ENCODE measurements around the gene EXOG. TPM values are rescaled to one million over a fixed set of nuclear protein-coding genes. Genes with fewer than 3 reads are reported as not detected.
"Not testable (repeated sequence)": the region's sequence is repeated elsewhere in the genome, so short reads cannot be mapped to it uniquely, and the experiment has no call there.

EXOG gene
- polyA plus RNA-seq, 1 donor, result 17.4 TPM

- no peak for DNase-seq
Measured at GRCh38 chr3:38565339-38566214, 69.4 kb downstream of the EXOG start.

- no peak for DNase-seq
Measured at GRCh38 chr3:38566215-38566528, 70.0 kb downstream of the EXOG start.

- DNase-seq, result not testable (repeated sequence)
Measured at GRCh38 chr3:38566794-38567193, 70.7 kb downstream of the EXOG start.

GRCh38 chr3:38567498-38567897 lies 71.4 kb downstream of the EXOG start:
- DNase-seq, result no peak

GRCh38 chr3:38573111-38573510 lies 77.0 kb downstream of the EXOG start:
- no peak for DNase-seq

GRCh38 chr3:38573556-38573955 lies 77.4 kb downstream of the EXOG start:
- no peak for DNase-seq

- DNase-seq, result no peak
Measured at GRCh38 chr3:38574411-38575278, 78.5 kb downstream of the EXOG start.

GRCh38 chr3:38575279-38575843 lies 79.2 kb downstream of the EXOG start:
- DNase-seq, result no peak

Other genes starting within 250 kb of the EXOG start
- 0.18 TPM for gene SLC22A13, start 230.5 kb upstream of the EXOG start, polyA plus RNA-seq (ENCODE audit: insufficient read length)
- 0.23 TPM for gene SLC22A14, start 214.0 kb upstream of the EXOG start, polyA plus RNA-seq (ENCODE audit: insufficient read length)
- 3.9 TPM for gene XYLB, start 149.6 kb upstream of the EXOG start, polyA plus RNA-seq (ENCODE audit: insufficient read length)
- gene ACVR2B, start 42.5 kb upstream of the EXOG start, polyA plus RNA-seq (ENCODE audit: insufficient read length), result 15.8 TPM
- gene SCN5A, start 153.3 kb downstream of the EXOG start, polyA plus RNA-seq (ENCODE audit: insufficient read length), result 4.1 TPM

Data from hindlimb muscle (tissue), 1 donor.